Keratinocyte (primary cell): ENCODE data around the gene CTAGE1. TPM values are rescaled to one million over a fixed set of nuclear protein-coding genes. Genes with fewer than 3 reads are reported as not detected.

Experiments used
- DNase-seq: peaks from one replicate; pipeline ENCODE4 v3.0.0-alpha.2; 2011; ENCODE audit warnings: low read depth, missing footprints, low spot score
- FAIRE-seq: peaks from 2 replicates; lab custom pipeline; 2011; peaks lifted over from hg19 to GRCh38; lab: Jason Lieb, UNC
- H2AFZ ChIP-seq: 2 replicates; pipeline ENCODE4 v1.6.0; 2012; ENCODE audit warnings: low read length, control low read depth, inconsistent platforms; ENCODE audit not compliant: control insufficient read depth
- H3K27ac ChIP-seq: 2 replicates; pipeline ENCODE4 v1.5.1; 2011; ENCODE audit warnings: low read length; ENCODE audit not compliant: control insufficient read depth, insufficient read depth
- H3K27me3 ChIP-seq: 3 replicates; pipeline ENCODE4 v1.6.0; 2011; ENCODE audit warnings: low read length; ENCODE audit not compliant: control insufficient read depth, insufficient read depth; ENCODE audit errors: extremely low read depth
- H3K36me3 ChIP-seq, 2 experiments: 2 replicates in 1 of 2; 3 replicates in 1 of 2; pipeline ENCODE4 v1.5.1; 2011; ENCODE audit warnings: low read length in 2 of 2, mild to moderate bottlenecking in 1 of 2; ENCODE audit not compliant: control insufficient read depth in 2 of 2, insufficient read depth in 2 of 2; ENCODE audit errors: extremely low read depth in 1 of 2
- H3K4me1 ChIP-seq: 3 replicates; pipeline ENCODE4 v1.5.1; 2011; ENCODE audit warnings: low read length; ENCODE audit not compliant: control insufficient read depth, insufficient read depth; ENCODE audit errors: extremely low read depth
- H3K4me2 ChIP-seq: 3 replicates; pipeline ENCODE4 v1.6.0; 2011; ENCODE audit warnings: low read depth, low read length; ENCODE audit not compliant: control insufficient read depth, insufficient read depth; ENCODE audit errors: extremely low read depth
- H3K4me3 ChIP-seq, 3 experiments: fragments of 200-600 bp in 1 of 3; sonication (generic) in 1 of 3; 2 replicates in 2 of 3; 3 replicates in 1 of 3; pipeline ENCODE4 v1.5.1; 2011 to 2016; ENCODE audit warnings: low read length in 3 of 3, mild to moderate bottlenecking in 3 of 3, control low read depth in 2 of 3, inconsistent platforms in 1 of 3, low read depth in 1 of 3, mixed read lengths in 1 of 3, mixed run types in 1 of 3, moderate library complexity in 1 of 3; ENCODE audit not compliant: control insufficient read depth in 2 of 3, insufficient read depth in 2 of 3; ENCODE audit errors: extremely low read depth in 1 of 3
- H3K79me2 ChIP-seq: 2 replicates; pipeline ENCODE4 v1.6.0; 2012; ENCODE audit warnings: low read length; ENCODE audit not compliant: control insufficient read depth, insufficient read depth
- H3K9ac ChIP-seq: 3 replicates; pipeline ENCODE4 v1.6.0; 2011; ENCODE audit warnings: low read length; ENCODE audit not compliant: control insufficient read depth, insufficient read depth; ENCODE audit errors: extremely low read depth
- H3K9me1 ChIP-seq: 3 replicates; pipeline ENCODE4 v1.6.0; 2011; ENCODE audit warnings: low read length; ENCODE audit not compliant: control insufficient read depth, insufficient read depth; ENCODE audit errors: extremely low read depth
- H3K9me3 ChIP-seq: 2 replicates; pipeline ENCODE4 v1.5.1; 2012; ENCODE audit warnings: low read depth, low read length; ENCODE audit not compliant: control insufficient read depth
- H4K20me1 ChIP-seq: 3 replicates; pipeline ENCODE4 v1.6.0; 2011; ENCODE audit warnings: low read length; ENCODE audit not compliant: control insufficient read depth, insufficient read depth; ENCODE audit errors: extremely low read depth
- EZH2 ChIP-seq: IDR thresholded peaks from one replicate; pipeline ENCODE4 v1.6.1; 2012; ENCODE audit warnings: inconsistent platforms, mild to moderate bottlenecking, low read length, moderate library complexity
- dilution Hi-C: fragments of 300-500 bp; cut with MboI; formaldehyde crosslinking; loops from one replicate; pipeline ENCODE4 v1.7.0; 2020; ENCODE audit warnings: low sequenced_read_pairs; ENCODE audit not compliant: extremely low pct_ligation_motif_present
- polyA plus RNA-seq, 5 experiments: library from polyadenylated mRNA; depleted of rRNA in 3 of 5; stranded (reverse) in 3 of 5; stranded (forward) in 1 of 5; unstranded in 1 of 5; fragments of >200 nt; gene quantifications; 1 replicate in 1 of 5; 2 replicates in 3 of 5; 3 replicates in 1 of 5; pipeline versions ENCODE4 v1.2.1 to v1.2.3, GENCODE V29; 2011 to 2012; ENCODE audit warnings: missing spikeins in 2 of 5, low read depth in 1 of 5, low replicate concordance in 1 of 5
- TF ChIP-seq, protein P1 (sequence below), 3 experiments: IDR thresholded peaks in 1 of 3; conservative IDR thresholded peaks in 1 of 3; optimal IDR thresholded peaks in 1 of 3; 2 replicates in 2 of 3; 3 replicates in 1 of 3; pipeline versions ENCODE3 to v1.5.1; 2011; ENCODE audit warnings: low read length in 3 of 3, mild to moderate bottlenecking in 3 of 3, moderate library complexity in 2 of 3, control low read depth in 1 of 3, inconsistent platforms in 1 of 3; ENCODE audit not compliant: insufficient read depth in 2 of 3; ENCODE audit errors: extremely low read depth in 1 of 3

CTAGE1 gene
- polyA plus RNA-seq, 1 donor (not counting 4 experiments of a cell fraction or from before 2014, with no cell fraction given): not detected

DNA sequence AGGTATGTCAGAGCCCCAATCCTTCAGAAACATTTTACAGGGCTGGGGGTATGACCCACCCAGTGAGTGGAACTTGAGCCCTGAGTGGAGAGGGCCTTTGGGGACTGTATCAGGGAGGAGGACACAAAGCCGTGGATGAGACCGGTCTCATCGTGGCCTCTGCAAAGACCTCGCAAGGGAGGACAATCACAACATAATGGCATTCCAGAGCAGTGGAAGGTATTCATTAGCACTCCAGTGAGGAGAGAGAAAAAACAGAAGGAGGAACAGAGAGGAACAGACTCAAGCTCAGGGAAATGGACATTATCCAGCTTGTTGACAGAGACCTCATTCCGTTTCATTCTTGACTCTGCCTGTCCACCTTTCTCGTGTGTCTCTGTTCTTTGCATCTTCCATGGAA is 38.8 kb upstream of the CTAGE1 start:
- no peak overlapping the region for H3K4me2 ChIP-seq
- DNase-seq: no peak
- FAIRE-seq: no peak

DNA sequence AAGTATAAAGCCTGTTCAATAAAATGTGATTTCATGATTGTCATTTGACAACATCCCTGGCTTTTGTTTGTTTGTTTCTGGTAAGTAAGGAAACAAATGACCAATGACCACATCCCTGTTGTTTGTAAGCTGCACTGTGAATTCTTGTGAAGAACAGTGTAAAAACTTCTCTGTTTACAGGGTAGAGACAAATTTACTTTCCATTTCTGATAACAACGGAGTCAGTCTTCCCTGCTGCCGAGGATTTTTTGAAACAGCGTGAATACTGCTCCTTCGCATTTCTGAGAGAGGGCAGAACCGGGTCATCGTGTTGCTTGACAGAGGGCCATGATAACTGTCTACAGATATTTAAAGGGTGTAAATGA is 38.4 kb upstream of the CTAGE1 start:
- Histone ChIP-seq H3K9me3 (no peaks in the 10 kb centered on the region), H3K27me3 (no peaks in the 10 kb centered on the region), H3K9me1 (no peaks in the 10 kb centered on the region), H3K79me2 (no peaks in the 10 kb centered on the region), H3K4me2 (no peak overlapping the region), H3K4me1 (no peaks in the 10 kb centered on the region), H3K9ac (no peak overlapping the region), H3K36me3 (no peaks in the 10 kb centered on the region), H4K20me1 (no peaks in the 10 kb centered on the region), H2AFZ (no peak overlapping the region), H3K4me3 (no peak overlapping the region), H3K27ac (no peak overlapping the region)
- dilution Hi-C loops: no loop called here
- DNase-seq: no peak
- TF ChIP-seq, protein P1, sequence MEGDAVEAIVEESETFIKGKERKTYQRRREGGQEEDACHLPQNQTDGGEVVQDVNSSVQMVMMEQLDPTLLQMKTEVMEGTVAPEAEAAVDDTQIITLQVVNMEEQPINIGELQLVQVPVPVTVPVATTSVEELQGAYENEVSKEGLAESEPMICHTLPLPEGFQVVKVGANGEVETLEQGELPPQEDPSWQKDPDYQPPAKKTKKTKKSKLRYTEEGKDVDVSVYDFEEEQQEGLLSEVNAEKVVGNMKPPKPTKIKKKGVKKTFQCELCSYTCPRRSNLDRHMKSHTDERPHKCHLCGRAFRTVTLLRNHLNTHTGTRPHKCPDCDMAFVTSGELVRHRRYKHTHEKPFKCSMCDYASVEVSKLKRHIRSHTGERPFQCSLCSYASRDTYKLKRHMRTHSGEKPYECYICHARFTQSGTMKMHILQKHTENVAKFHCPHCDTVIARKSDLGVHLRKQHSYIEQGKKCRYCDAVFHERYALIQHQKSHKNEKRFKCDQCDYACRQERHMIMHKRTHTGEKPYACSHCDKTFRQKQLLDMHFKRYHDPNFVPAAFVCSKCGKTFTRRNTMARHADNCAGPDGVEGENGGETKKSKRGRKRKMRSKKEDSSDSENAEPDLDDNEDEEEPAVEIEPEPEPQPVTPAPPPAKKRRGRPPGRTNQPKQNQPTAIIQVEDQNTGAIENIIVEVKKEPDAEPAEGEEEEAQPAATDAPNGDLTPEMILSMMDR (optimal IDR thresholded peaks at IDR 0.05 in 1 of 3, IDR thresholded peaks at IDR 0.05 in 1 of 3, conservative IDR thresholded peaks at IDR 0.05 in 1 of 3; ENCODE audit: extremely low read depth in 1 of 3, insufficient read depth in 2 of 3, low read length in 3 of 3): no peak
- no peak for FAIRE-seq

More for the DNA sequence above, 38.8 kb upstream of the CTAGE1 start:
- Histone ChIP-seq H3K4me3 (no peak overlapping the region), H3K79me2 (no peaks in the 10 kb centered on the region), H3K27ac (no peak overlapping the region), H3K4me1 (no peaks in the 10 kb centered on the region), H3K9me3 (no peaks in the 10 kb centered on the region), H3K9ac (no peak overlapping the region), H2AFZ (no peak overlapping the region), H3K9me1 (no peaks in the 10 kb centered on the region), H4K20me1 (no peaks in the 10 kb centered on the region), H3K27me3 (no peaks in the 10 kb centered on the region), H3K36me3 (no peaks in the 10 kb centered on the region)
- TF ChIP-seq, protein P1 (optimal IDR thresholded peaks at IDR 0.05 in 1 of 3, IDR thresholded peaks at IDR 0.05 in 1 of 3, conservative IDR thresholded peaks at IDR 0.05 in 1 of 3; ENCODE audit: extremely low read depth in 1 of 3, insufficient read depth in 2 of 3, low read length in 3 of 3): no peak
- TF ChIP-seq EZH2: no peak
- dilution Hi-C loops: no loop called here
